NCI-H82 treated with DMSO at 0.1 percent for 48 hours (cell line): ENCODE data around the gene ZDHHC6.
"Not testable (repeated sequence)": the region's sequence is repeated elsewhere in the genome, so short reads cannot be mapped to it uniquely, and the experiment has no call there.

Experiments
- DNase-seq: peaks from one replicate; lab custom pipeline; 2025; ENCODE audit not compliant: unreplicated experiment; lab: John Stamatoyannopoulos, UW

The ZDHHC6 gene

GRCh38 chr10:112446055-112446854 lies 459 bp downstream of the ZDHHC6 start:
- DNase-seq, result no peak

- no peak for DNase-seq
Measured at GRCh38 chr10:112442063-112442462, 4.7 kb downstream of the ZDHHC6 start.

DNA sequence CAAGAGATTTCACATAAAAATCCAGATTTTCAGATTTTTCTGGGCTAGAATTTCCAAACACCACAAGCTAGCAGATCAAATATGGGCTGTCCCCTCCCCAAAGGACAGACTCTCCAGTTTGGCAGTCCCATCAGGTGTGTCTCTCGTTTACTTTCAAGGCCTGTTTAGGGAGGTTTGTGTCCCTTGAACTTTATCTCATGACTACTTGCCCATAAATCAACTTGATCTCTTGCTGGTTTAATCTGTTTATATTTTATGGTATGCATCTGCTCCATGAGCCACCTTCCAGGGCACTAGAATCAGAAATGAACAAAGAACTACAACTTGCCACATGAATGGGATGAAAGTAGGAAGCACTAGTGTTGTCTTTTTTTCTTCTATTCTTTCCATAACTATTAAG lies 5.2 kb downstream of the ZDHHC6 start:
- DNase-seq, result no peak

- no peak for DNase-seq
Measured at GRCh38 chr10:112438356-112438755, 8.4 kb downstream of the ZDHHC6 start.

- no peak for DNase-seq
Measured at GRCh38 chr10:112434988-112435619, 11.6 kb downstream of the ZDHHC6 start.

GRCh38 chr10:112433136-112433535 lies 13.6 kb downstream of the ZDHHC6 start:
- DNase-seq, result no peak

- DNase-seq, result no peak
Measured at GRCh38 chr10:112429654-112430230, 17.0 kb downstream of the ZDHHC6 start.

- DNase-seq, result no peak
Measured at GRCh38 chr10:112429147-112429546, 17.6 kb downstream of the ZDHHC6 start.

DNA sequence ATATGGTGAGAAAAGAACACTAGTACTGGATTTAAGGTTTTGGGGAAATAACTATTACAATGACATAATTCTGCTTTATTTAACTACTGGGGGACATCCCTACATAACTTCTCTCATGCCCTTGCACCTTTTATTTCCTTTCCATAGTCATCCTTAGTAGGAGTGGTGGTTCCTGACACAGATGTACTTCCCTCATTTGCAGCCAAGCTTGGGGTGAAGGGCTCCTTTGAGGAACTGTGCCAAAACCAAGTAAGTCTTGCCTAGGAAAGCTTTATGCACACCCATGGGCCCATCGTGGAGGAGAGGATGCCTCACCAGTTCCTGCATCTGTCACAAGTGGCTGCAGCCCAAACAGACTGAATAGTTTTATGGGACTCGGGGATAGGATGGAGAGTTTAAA lies 20.6 kb downstream of the ZDHHC6 start:
- DNase-seq, result no peak

GRCh38 chr10:112424651-112425050 lies 22.1 kb downstream of the ZDHHC6 start:
- no peak for DNase-seq

DNA sequence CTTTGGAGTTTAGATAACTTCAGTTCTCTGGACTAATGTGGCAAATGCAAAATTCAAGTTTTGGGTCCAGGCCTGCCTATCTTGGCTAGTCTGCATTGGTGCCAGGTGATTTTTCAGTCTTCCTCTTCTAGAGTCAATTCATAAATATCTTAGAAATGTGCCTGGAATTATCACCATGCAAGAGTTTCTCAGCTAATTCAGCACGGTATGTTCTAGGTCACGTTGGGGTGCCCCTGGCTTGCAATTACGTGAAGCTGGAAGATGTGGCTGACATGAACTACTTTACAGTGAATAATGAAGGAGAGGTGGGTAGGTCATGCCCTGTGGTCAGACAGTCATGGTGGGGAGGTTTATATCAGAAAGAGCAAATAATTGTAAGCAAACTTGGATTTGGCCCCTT lies 25.0 kb downstream of the ZDHHC6 start:
- DNase-seq, result no peak

DNA sequence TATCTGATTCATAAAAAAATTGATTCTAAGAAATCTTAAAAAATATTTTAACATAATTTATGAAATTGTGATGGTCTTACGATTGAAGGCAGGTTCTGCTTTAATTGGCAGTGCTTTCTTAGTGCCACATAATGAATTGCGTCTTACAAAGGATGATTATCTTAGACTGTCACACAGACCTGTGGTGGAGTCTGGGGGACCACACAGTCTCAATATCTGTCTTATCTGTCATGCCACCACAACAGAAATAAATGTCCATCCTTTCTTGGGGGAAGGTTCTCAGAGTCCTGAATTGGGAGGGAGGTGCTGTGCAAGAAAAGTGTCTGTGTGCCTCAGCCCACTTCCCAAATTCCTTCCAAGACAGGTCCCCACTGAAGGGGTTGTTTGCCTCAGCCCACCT lies 34.0 kb downstream of the ZDHHC6 start:
- no peak for DNase-seq

- DNase-seq, result no peak
Measured at GRCh38 chr10:112409755-112410154, 37.0 kb downstream of the ZDHHC6 start.

GRCh38 chr10:112409299-112409698 lies 37.4 kb downstream of the ZDHHC6 start:
- DNase-seq, result no peak

GRCh38 chr10:112407696-112408095 lies 39.0 kb downstream of the ZDHHC6 start:
- DNase-seq, result no peak

- not testable (repeated sequence) for DNase-seq
Measured at GRCh38 chr10:112406806-112407205, 39.9 kb downstream of the ZDHHC6 start.

DNA sequence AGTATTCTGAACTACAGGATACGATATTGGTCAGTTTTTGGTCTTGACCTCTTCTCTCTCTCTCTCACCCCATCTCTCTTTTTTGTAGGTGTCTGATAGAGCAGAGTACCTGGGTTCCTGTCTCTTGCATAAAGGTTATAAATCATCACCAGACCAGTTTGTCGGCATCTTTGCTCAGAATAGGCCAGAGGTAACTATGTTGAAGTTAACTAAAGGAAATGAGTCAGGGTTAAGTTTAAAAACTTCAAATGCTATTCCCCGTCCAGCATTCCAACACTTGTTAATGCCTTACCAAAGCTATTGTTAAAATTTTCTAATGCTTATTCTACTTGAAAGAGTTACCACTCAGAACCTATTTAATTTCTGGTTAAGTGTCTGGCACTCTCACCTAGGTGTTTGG lies 42.1 kb downstream of the ZDHHC6 start:
- no peak for DNase-seq

DNA sequence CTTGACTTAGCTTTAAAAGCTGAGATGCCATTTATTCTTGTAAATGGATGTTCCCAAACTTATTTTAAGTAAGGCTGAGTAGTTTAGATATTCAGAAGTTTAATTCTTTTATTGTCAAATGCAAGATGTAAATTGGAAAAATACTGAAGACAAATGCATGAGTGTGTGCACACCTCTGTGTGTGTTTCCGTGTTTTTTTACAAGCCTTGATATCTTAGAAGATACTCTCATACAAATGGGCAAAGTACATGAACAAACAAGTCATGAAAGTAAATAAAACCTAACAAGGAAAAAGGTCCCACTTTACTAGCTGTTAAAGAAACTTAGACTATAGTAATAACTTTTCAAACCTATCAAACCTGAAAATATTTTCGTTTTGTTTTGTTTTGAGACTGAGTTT lies 43.8 kb downstream of the ZDHHC6 start:
- no peak for DNase-seq

DNA sequence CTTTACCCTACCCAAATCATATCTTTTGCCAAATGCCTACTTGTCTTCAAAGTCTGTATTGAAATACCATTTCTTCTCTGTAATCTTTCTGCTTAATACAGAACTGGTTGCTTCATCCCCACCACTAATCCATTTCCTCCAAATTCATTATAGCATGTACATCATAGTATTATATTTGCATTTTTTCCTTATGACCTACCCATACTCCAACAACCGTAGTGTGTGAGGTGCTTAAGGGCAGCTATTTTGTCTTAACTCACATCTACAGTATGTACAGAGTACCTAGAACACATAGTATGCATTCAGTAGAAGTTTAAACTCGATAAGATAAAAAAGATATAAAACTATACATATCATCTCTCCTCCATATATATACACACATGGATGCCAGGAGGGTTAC lies 49.1 kb downstream of the ZDHHC6 start:
- DNase-seq, result no peak

GRCh38 chr10:112395809-112396530 lies 50.7 kb downstream of the ZDHHC6 start:
- no peak for DNase-seq

GRCh38 chr10:112394475-112394875 lies 52.2 kb downstream of the ZDHHC6 start:
- no peak for DNase-seq

- DNase-seq, result no peak
Measured at GRCh38 chr10:112393827-112394226, 52.9 kb downstream of the ZDHHC6 start.
